ENCODE measurements around the gene AOX1. TPM values are rescaled to one million over a fixed set of nuclear protein-coding genes. Genes with fewer than 3 reads are reported as not detected.
"Not testable (repeated sequence)": the region's sequence is repeated elsewhere in the genome, so short reads cannot be mapped to it uniquely, and the experiment has no call there.

AOX1 gene
- total RNA-seq, 4 donors from 2014 or later, result 22.1 to 41.8 (median 34.0) TPM

GRCh38 chr2:200603972-200604371, 18.2 kb downstream of the AOX1 start:
- H3K4me3 ChIP-seq, result no peak overlapping the region
- H3K27me3 ChIP-seq, result no peaks in the 10 kb centered on the region
- in situ Hi-C loops (cut with MboI; ENCODE audit: low sequenced_read_pairs in 4 of 4), result no loop called here
- TF ChIP-seq CTCF (IDR thresholded peaks at IDR 0.05 in 4 of 5, conservative IDR thresholded peaks at IDR 0.05 in 1 of 5), result no peak
- no peak for TF ChIP-seq POLR2A (IDR thresholded peaks at IDR 0.05)
- DNase-seq, result no peak
- no peaks in the 10 kb centered on the region for H3K36me3 ChIP-seq
- H3K4me1 ChIP-seq, result no peaks in the 10 kb centered on the region
- ATAC-seq, result peak in 1 of 2 donors; percentile 61
- H3K27ac ChIP-seq, result peak overlapping the region in 1 of 4 donors; percentile 8
- intact Hi-C loops (cut with DNase I; ENCODE audit: low total_unique reads), result no loop called here
- H3K9me3 ChIP-seq, result no peaks in the 10 kb centered on the region

- no peak overlapping the region for H3K27ac ChIP-seq
- H3K4me1 ChIP-seq, result no peaks in the 10 kb centered on the region
- in situ Hi-C loops (cut with MboI; ENCODE audit: low sequenced_read_pairs in 4 of 4), result no loop called here
- no peaks in the 10 kb centered on the region for H3K27me3 ChIP-seq
- no peak for DNase-seq
- H3K36me3 ChIP-seq, result no peaks in the 10 kb centered on the region
- intact Hi-C loops (cut with DNase I; ENCODE audit: low total_unique reads), result no loop called here
- H3K4me3 ChIP-seq, result no peak overlapping the region
- H3K9me3 ChIP-seq, result no peaks in the 10 kb centered on the region
- peak in 1 of 2 donors; percentile 52 for ATAC-seq
- TF ChIP-seq POLR2A (IDR thresholded peaks at IDR 0.05) (no peak), CTCF (IDR thresholded peaks at IDR 0.05 in 4 of 5, conservative IDR thresholded peaks at IDR 0.05 in 1 of 5) (no peak)
Measured at GRCh38 chr2:200604571-200605255, 18.9 kb downstream of the AOX1 start.

GRCh38 chr2:200608341-200609027, 22.7 kb downstream of the AOX1 start:
- intact Hi-C loops (cut with DNase I; ENCODE audit: low total_unique reads) (no loop called here), in situ Hi-C loops (cut with MboI; ENCODE audit: low sequenced_read_pairs in 4 of 4) (no loop called here)
- Histone ChIP-seq H3K9me3 (no peaks in the 10 kb centered on the region), H3K4me1 (no peaks in the 10 kb centered on the region), H3K27me3 (no peaks in the 10 kb centered on the region), H3K36me3 (no peaks in the 10 kb centered on the region), H3K4me3 (no peak overlapping the region), H3K27ac (no peak overlapping the region)
- ATAC-seq (no peak), DNase-seq (no peak)
- TF ChIP-seq POLR2A (IDR thresholded peaks at IDR 0.05) (no peak), CTCF (IDR thresholded peaks at IDR 0.05 in 4 of 5, conservative IDR thresholded peaks at IDR 0.05 in 1 of 5) (no peak)

GRCh38 chr2:200609028-200609614, 23.3 kb downstream of the AOX1 start:
- peak overlapping the region in 2 of 4 donors; percentile 13 to 18 for H3K27ac ChIP-seq
- H3K4me3 ChIP-seq, result no peak overlapping the region
- DNase-seq, result peak in 1 of 2 donors; percentile 53
- ATAC-seq, result peak; percentile 52 to 75
- no peaks in the 10 kb centered on the region for H3K4me1 ChIP-seq
- no peaks in the 10 kb centered on the region for H3K36me3 ChIP-seq
- intact Hi-C loops (cut with DNase I; ENCODE audit: low total_unique reads), result no loop called here
- no peaks in the 10 kb centered on the region for H3K9me3 ChIP-seq
- no peaks in the 10 kb centered on the region for H3K27me3 ChIP-seq
- in situ Hi-C loops (cut with MboI; ENCODE audit: low sequenced_read_pairs in 4 of 4), result no loop called here
- no peak for TF ChIP-seq CTCF (IDR thresholded peaks at IDR 0.05 in 4 of 5, conservative IDR thresholded peaks at IDR 0.05 in 1 of 5)
- no peak for TF ChIP-seq POLR2A (IDR thresholded peaks at IDR 0.05)

- intact Hi-C loops (cut with DNase I; ENCODE audit: low total_unique reads); H3K4me1 ChIP-seq; H3K27ac ChIP-seq; ATAC-seq; H3K4me3 ChIP-seq; H3K36me3 ChIP-seq; H3K9me3 ChIP-seq; DNase-seq; in situ Hi-C loops (cut with MboI; ENCODE audit: low sequenced_read_pairs in 4 of 4); H3K27me3 ChIP-seq: not testable (repeated sequence)
Measured at GRCh38 chr2:200610217-200610616, 24.4 kb downstream of the AOX1 start.

All from gastrocnemius medialis (tissue), 4 donors.